GM12878 (cell line): ENCODE data around the gene SHROOM3. TPM values are rescaled to one million over a fixed set of nuclear protein-coding genes. Genes with fewer than 3 reads are reported as not detected.

ENCODE experiments used
- ATAC-seq: fragments of 200-7000 bp; cut with Tn5 transposase; 3 replicates; pipeline ENCODE4 v1.9.1; 2020; ENCODE audit warnings: mild to moderate bottlenecking, moderate library complexity
- BruUV-seq: library from RNA; stranded (reverse); fragments of 400-500 nt; replicated peaks from 2 replicates; lab custom pipeline; 2021; lab: Mats Ljungman, UMichigan
- CTCF ChIA-PET: fragments of 300-600 bp; sonication (Branson Sonifier 250); formaldehyde crosslinking; extraction: SDS; loops from one replicate; lab custom pipeline; 2021; ENCODE audit warnings: inconsistent platforms; lab: Yijun Ruan, JAX
- POLR2A ChIA-PET: fragments of 350-600 bp; formaldehyde crosslinking; extraction: SDS; loops from one replicate; lab custom pipeline; 2021; ENCODE audit warnings: inconsistent platforms; lab: Charles Lee
- RAD21 ChIA-PET: fragments of 300-600 bp; sonication (Branson Sonifier 250); formaldehyde crosslinking; loops from one replicate; lab custom pipeline; 2023; ENCODE audit warnings: antibody characterized with exemption; ENCODE audit not compliant: unreplicated experiment; lab: Charles Lee
- SMC1A ChIA-PET: fragments of 300-600 bp; sonication (Branson Sonifier 250); formaldehyde crosslinking; loops from one replicate; lab custom pipeline; 2023; ENCODE audit not compliant: unreplicated experiment, uncharacterized antibody; lab: Charles Lee
- DNase-seq: peaks from one replicate; pipeline ENCODE4 v3.0.0-alpha.2; 2011; ENCODE audit warnings: low read depth, low spot score
- FAIRE-seq: peaks from 3 replicates; lab custom pipeline; 2011; peaks lifted over from hg19 to GRCh38; lab: Jason Lieb, UNC
- H2AFZ ChIP-seq: 2 replicates; pipeline ENCODE4 v1.6.0; 2011; ENCODE audit warnings: low read depth, low read length, control low read depth; ENCODE audit not compliant: control insufficient read depth
- H3K27ac ChIP-seq: 2 replicates; pipeline ENCODE4 v1.5.1; 2011; ENCODE audit warnings: control low read depth; ENCODE audit not compliant: control insufficient read depth, insufficient read depth
- H3K27me3 ChIP-seq, 2 experiments: replicated peaks in 1 of 2; 2 replicates each; pipeline versions ENCODE4 v1.6.0 to v1.6.1; 2011; ENCODE audit warnings: low read length in 1 of 2; ENCODE audit not compliant: control insufficient read depth in 2 of 2, insufficient read depth in 2 of 2
- H3K36me3 ChIP-seq, 2 experiments: 2 replicates each; pipeline ENCODE4 v1.5.1; 2011; ENCODE audit warnings: low read length in 1 of 2; ENCODE audit not compliant: control insufficient read depth in 2 of 2, insufficient read depth in 2 of 2
- H3K4me1 ChIP-seq: 2 replicates; pipeline ENCODE4 v1.6.1; 2011; ENCODE audit warnings: mild to moderate bottlenecking, low read length, moderate library complexity, mixed read lengths; ENCODE audit not compliant: control insufficient read depth, insufficient read depth
- H3K4me2 ChIP-seq: 2 replicates; pipeline ENCODE4 v1.6.0; 2011; ENCODE audit warnings: control low read depth; ENCODE audit not compliant: control insufficient read depth, insufficient read depth
- H3K4me3 ChIP-seq: fragments of 200-600 bp; sonication (generic); 2 replicates; pipeline ENCODE4 v1.5.1; 2016
- H3K79me2 ChIP-seq: 2 replicates; pipeline ENCODE4 v1.6.0; 2011; ENCODE audit warnings: low read length; ENCODE audit not compliant: control insufficient read depth, insufficient read depth
- H3K9ac ChIP-seq: 2 replicates; pipeline ENCODE4 v1.8.0; 2011; ENCODE audit warnings: low read length, control low read depth, mixed read lengths; ENCODE audit not compliant: control insufficient read depth, insufficient read depth
- H3K9me3 ChIP-seq: replicated peaks from 3 replicates; pipeline ENCODE4 v1.5.1; 2011; ENCODE audit warnings: mild to moderate bottlenecking, low read length; ENCODE audit not compliant: control insufficient read depth, insufficient read depth
- H4K20me1 ChIP-seq: 2 replicates; pipeline ENCODE4 v1.6.0; 2011; ENCODE audit not compliant: control insufficient read depth, insufficient read depth
- ATF2 ChIP-seq: IDR thresholded peaks from 2 replicates; pipeline ENCODE4 v1.6.1; 2012; ENCODE audit warnings: low read length, inconsistent platforms
- BACH1 ChIP-seq: fragments of 450-650 bp; IDR thresholded peaks from 2 replicates; pipeline ENCODE4 v1.6.1; 2017; ENCODE audit warnings: mild to moderate bottlenecking, borderline replicate concordance
- BCLAF1 ChIP-seq: fragments of 450-650 bp; IDR thresholded peaks from 2 replicates; pipeline ENCODE4 v1.6.1; 2017; ENCODE audit warnings: antibody characterized with exemption, mild to moderate bottlenecking, moderate library complexity
- EP300 ChIP-seq, 2 experiments: fragments of 150-350 bp in 1 of 2; IDR thresholded peaks; 2 replicates each; pipeline ENCODE4 v1.6.1; 2011 to 2012; ENCODE audit warnings: low read depth in 2 of 2, low read length in 2 of 2, borderline replicate concordance in 1 of 2, improper control_type of control experiment in 1 of 2, inconsistent platforms in 1 of 2; ENCODE audit not compliant: control insufficient read depth in 1 of 2
- KAT2A ChIP-seq: conservative IDR thresholded peaks from 2 replicates; pipeline ENCODE4 v1.6.1; 2011; ENCODE audit warnings: low read depth, low read length; ENCODE audit not compliant: control insufficient read depth
- MYB ChIP-seq: fragments of 150-350 bp; IDR thresholded peaks from 2 replicates; pipeline ENCODE4 v1.6.1; 2014; ENCODE audit warnings: mild to moderate bottlenecking, low read depth, low read length, borderline replicate concordance
- NR2C1 ChIP-seq: fragments of 450-650 bp; IDR thresholded peaks from 2 replicates; pipeline ENCODE4 v1.6.1; 2017; ENCODE audit warnings: antibody characterized with exemption, mild to moderate bottlenecking, moderate library complexity
- PML ChIP-seq: IDR thresholded peaks from 2 replicates; pipeline ENCODE4 v1.6.1; 2012; ENCODE audit warnings: low read length, inconsistent platforms
- POLR2A ChIP-seq: IDR thresholded peaks from 2 replicates; pipeline ENCODE4 v1.6.1; 2011; ENCODE audit warnings: low read depth, mild to moderate bottlenecking, low read length
- RUNX3 ChIP-seq: IDR thresholded peaks from 2 replicates; pipeline ENCODE4 v1.6.1; 2012; ENCODE audit warnings: low read length, inconsistent platforms
- TBL1XR1 ChIP-seq: IDR thresholded peaks from 2 replicates; pipeline ENCODE4 v1.6.1; 2012; ENCODE audit warnings: low read depth, low read length, improper control_type of control experiment
- YY1 ChIP-seq: IDR thresholded peaks from 2 replicates; pipeline ENCODE4 v1.6.1; 2011; ENCODE audit warnings: low read depth, mild to moderate bottlenecking, low read length
- ZSCAN29 ChIP-seq: fragments of 450-650 bp; IDR thresholded peaks from 2 replicates; pipeline ENCODE4 v1.6.1; 2017; ENCODE audit warnings: mild to moderate bottlenecking, moderate library complexity
- WGBS: methylation state at CpG from one replicate; pipeline ENCODE4 v1.1.6; 2016; ENCODE audit warnings: low lambda C conversion rate; ENCODE audit not compliant: insufficient replicate concordance, insufficient coverage; ENCODE audit errors: missing lambda C conversion rate; 5-methylcytosine and 5-hydroxymethylcytosine counted together
- in situ Hi-C: fragments of 300-500 bp; cut with MboI; formaldehyde crosslinking; loops from 9 replicates; pipeline ENCODE4 v1.14.3; 2018; ENCODE audit warnings: mixed read lengths
- intact Hi-C: fragments of 100-400 bp; cut with micrococcal nuclease; formaldehyde crosslinking; loops from one replicate; pipeline ENCODE4 v1.14.2; 2022; ENCODE audit not compliant: unreplicated experiment
- polyA plus RNA-seq, 11 experiments: library from polyadenylated mRNA; depleted of rRNA in 4 of 11; unstranded in 6 of 11; stranded (reverse) in 5 of 11; fragments of >200 nt; fragmentation: Nextera tagmentation in 4 of 11; fragmentation: Illumina TruSeq in 1 of 11; extraction: Ambion mirVana in 4 of 11; extraction: Trizol in 1 of 11; gene quantifications; 1 replicate in 1 of 11; 2 replicates in 10 of 11; pipeline versions ENCODE4 v1.2.1 to v1.2.3, GENCODE V29; 2011 to 2016; ENCODE audit warnings: inconsistent platforms in 2 of 11, missing spikeins in 2 of 11, low read depth in 1 of 11
- total RNA-seq, 4 experiments: library from RNA; depleted of rRNA in 3 of 4; stranded (reverse); fragments of >200 nt in 3 of 4; fragmentation: Illumina TruSeq in 1 of 4; extraction: Trizol in 1 of 4; gene quantifications; 2 replicates each; pipeline versions ENCODE4 v1.2.1 to v1.2.3, GENCODE V29; 2013 to 2021

Gene SHROOM3
- total and polyA plus RNA-seq, 10 of the 15 experiments (the other 5 are each of a cell fraction or from before 2014, with no cell fraction given), result under 0.01 to 0.29 (median 0.08) TPM; not detected in 1

DNA sequence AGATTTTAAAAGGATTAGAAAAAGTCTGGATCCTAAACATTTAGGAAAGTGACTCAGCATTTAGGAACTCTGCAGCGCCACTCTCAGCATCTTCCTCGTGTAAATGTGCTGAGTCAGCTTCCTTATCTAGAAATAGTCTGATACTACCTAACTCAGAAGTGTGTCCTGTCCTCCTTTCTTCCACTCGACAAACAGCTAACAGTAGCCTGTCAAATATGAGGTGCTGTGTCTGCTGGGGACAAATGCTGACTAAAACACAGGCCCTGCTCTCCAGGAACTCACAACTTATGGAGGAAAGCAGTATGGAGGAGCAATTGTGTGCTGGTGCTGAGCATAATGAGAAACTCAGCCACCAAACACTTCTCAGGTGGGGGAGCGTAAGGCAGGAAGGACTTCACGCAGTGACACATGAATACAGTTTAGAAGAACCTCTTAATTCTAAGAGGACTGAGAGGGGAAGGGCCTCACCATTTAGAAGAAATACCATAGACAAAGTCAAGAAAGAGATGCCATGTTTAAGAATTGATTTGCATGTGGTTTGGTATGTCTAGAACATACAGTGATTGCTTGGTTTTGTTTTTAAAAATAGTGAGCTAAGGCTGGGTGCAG, 337.6 kb downstream of the SHROOM3 start:
- ChIA-PET CTCF (interaction anchor here (0.6 to 0.8 kb wide), 2 partner anchors 13 to 82 kb away, joined by 3 read pairs; no protein-coding TSS in a partner anchor), POLR2A (interaction anchor here (0.7 kb wide), 2 partner anchors 37 to 373 kb away, joined by 3 to 6 read pairs; no protein-coding TSS in a partner anchor), SMC1A (no interaction called here), RAD21 (no interaction called here)
- Histone ChIP-seq H4K20me1 (no peaks in the 10 kb centered on the region), H3K9me3 (peaks cover 6% of the 10 kb centered on the region; the same call in 2 of the 3 replicates), H3K9ac (peak overlapping the region; percentile 38; the same call in 1 of the 2 replicates), H3K36me3 (no peaks in the 10 kb centered on the region), H3K4me1 (peaks cover 18% of the 10 kb centered on the region), H2AFZ (peak overlapping the region; percentile 84), H3K4me3 (no peak overlapping the region), H3K4me2 (peak overlapping the region; percentile 50), H3K27me3 (no peaks in the 10 kb centered on the region; a peak in 1 of 4 replicates), H3K27ac (peak overlapping the region; percentile 84), H3K79me2 (no peaks in the 10 kb centered on the region)
- peak; percentile 61 for FAIRE-seq
- peak; percentile 58 for ATAC-seq
- TF ChIP-seq YY1 (peak; percentile 12; the same call in 1 of the 2 replicates), ATF2 (peak; percentile 43; the same call in 1 of the 2 replicates), RUNX3 (peak; percentile 72), NR2C1 (no peak), POLR2A (0 out of 2 replicates have a peak, but pooled peaks have one; percentile 29), BACH1 (peak; percentile 61; the same call in 1 of the 2 replicates)
- DNase-seq, result peak; percentile 28
- in situ Hi-C loops, result no loop called here
- no TSS peak for BruUV-seq
- intact Hi-C loops, result no loop called here
- 10% methylated on average over 5 of the region's 5 CpGs for WGBS

DNA sequence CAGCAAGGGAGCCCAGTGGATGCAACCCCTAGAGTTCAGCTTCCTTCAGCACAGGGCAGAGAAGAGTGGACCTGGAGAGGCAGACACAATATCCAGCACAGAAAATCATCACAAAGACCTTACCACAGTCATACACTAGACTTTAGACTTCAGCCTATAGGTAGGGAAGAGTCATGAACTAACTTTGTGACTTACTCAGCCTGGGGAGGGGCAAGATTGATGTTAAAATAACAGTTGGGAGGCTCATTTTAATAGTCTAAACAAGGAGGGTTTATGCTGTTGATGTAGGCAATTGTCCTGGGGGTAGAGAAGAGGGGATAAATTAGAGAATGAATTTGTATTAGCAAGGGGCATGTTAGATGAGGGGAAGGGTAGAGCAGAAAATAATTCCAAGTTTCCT, 338.7 kb downstream of the SHROOM3 start:
- Histone ChIP-seq H3K27ac (peak overlapping the region; percentile 4), H2AFZ (no peak overlapping the region), H3K27me3 (no peaks in the 10 kb centered on the region; a peak in 1 of 4 replicates), H3K9ac (no peak overlapping the region), H3K4me1 (peaks cover 10% of the 10 kb centered on the region), H3K79me2 (no peaks in the 10 kb centered on the region), H4K20me1 (no peaks in the 10 kb centered on the region), H3K9me3 (peaks cover 6% of the 10 kb centered on the region; the same call in 2 of the 3 replicates), H3K4me2 (no peak overlapping the region), H3K36me3 (no peaks in the 10 kb centered on the region), H3K4me3 (no peak overlapping the region)
- ChIA-PET RAD21 (no interaction called here), POLR2A (no interaction called here), SMC1A (no interaction called here), CTCF (no interaction called here)
- DNase-seq (no peak), FAIRE-seq (no peak), ATAC-seq (no peak)
- no TSS peak for BruUV-seq
- in situ Hi-C loops, result no loop called here
- intact Hi-C loops, result no loop called here
- TF ChIP-seq EP300 (IDR thresholded peaks at IDR 0.05; ENCODE audit: borderline replicate concordance in 1 of 2, control insufficient read depth in 1 of 2, low read depth in 2 of 2, low read length in 2 of 2) (no peak), BCLAF1 (no peak), MYB (no peak), KAT2A (no peak), TBL1XR1 (no peak), ZSCAN29 (no peak), RUNX3 (no peak), PML (no peak)
